Mucosa of stomach (tissue), 1 donor: ENCODE data around the gene CAMTA1.

Source experiments
- H3K27me3 ChIP-seq: one replicate; pipeline ENCODE4 v1.7.0; 2013; ENCODE audit warnings: mild to moderate bottlenecking, low read length; ENCODE audit not compliant: control insufficient read depth, insufficient read depth
- H3K36me3 ChIP-seq: one replicate; pipeline ENCODE4 v1.7.0; 2013; ENCODE audit warnings: low read length; ENCODE audit not compliant: control insufficient read depth, insufficient read depth
- H3K4me1 ChIP-seq: one replicate; pipeline ENCODE4 v1.7.0; 2013; ENCODE audit warnings: mild to moderate bottlenecking, low read length; ENCODE audit not compliant: control insufficient read depth, insufficient read depth
- H3K4me3 ChIP-seq: one replicate; pipeline ENCODE4 v1.7.0; 2013; ENCODE audit warnings: low read length
- H3K9ac ChIP-seq: one replicate; pipeline ENCODE4 v1.7.0; 2013; ENCODE audit warnings: mild to moderate bottlenecking, low read length, moderate library complexity
- H3K9me3 ChIP-seq: one replicate; pipeline ENCODE4 v1.7.0; 2013; ENCODE audit warnings: mild to moderate bottlenecking, low read length, moderate library complexity; ENCODE audit not compliant: control insufficient read depth
- donor health status: Pancreatic carcinoma.

CAMTA1 gene

DNA sequence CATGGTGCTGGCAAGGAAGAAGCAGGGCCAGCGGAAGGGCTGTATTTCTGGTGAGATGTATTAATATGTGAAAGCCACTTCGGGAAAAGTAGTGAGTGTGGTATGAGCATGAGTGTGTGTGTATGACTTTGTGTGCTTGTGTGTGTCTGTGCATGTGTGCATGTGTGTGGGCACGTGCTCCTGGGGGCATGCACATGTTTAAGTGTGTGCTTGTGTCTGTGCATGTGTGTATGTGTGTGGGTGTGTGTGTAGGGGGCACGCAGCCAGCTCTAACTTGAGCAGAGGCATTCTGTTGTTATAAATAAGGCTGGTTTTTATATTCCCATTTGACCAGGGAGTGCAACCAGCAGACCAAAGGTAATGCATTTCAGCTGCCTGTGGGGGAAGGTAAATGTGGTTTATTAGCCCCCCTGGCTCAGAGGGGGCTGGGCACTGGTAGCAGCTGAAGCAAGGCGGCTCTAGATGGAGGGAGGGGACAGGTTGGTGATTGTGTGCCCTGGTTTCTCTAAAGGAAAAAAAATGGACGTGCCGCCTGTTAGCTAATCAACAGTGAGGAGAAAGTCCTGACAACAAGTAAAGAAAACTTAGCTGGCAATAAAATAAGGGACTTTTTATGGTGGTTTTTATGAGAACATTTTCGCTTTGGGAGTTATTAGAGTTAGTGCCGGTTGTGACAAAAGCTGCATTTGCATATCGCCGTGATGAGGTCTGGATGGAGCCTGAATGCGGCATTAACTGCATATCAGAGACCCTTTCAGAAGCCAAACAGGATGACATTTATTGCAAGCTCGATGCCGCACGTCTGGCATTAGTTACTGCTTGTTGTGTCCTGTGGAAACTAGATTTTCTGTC is 180.1 kb downstream of the CAMTA1 start:
- no peak overlapping the region for H3K4me3 ChIP-seq
- peaks cover 44% of the 10 kb centered on the region for H3K27me3 ChIP-seq
- no peaks in the 10 kb centered on the region for H3K9me3 ChIP-seq
- no peak overlapping the region for H3K9ac ChIP-seq
- no peaks in the 10 kb centered on the region for H3K4me1 ChIP-seq
- no peaks in the 10 kb centered on the region for H3K36me3 ChIP-seq

GRCh38 chr1:6965935-6966241 is 180.6 kb downstream of the CAMTA1 start:
- H3K36me3 ChIP-seq: no peaks in the 10 kb centered on the region
- no peak overlapping the region for H3K9ac ChIP-seq
- H3K4me1 ChIP-seq: no peaks in the 10 kb centered on the region
- H3K4me3 ChIP-seq: no peak overlapping the region
- H3K9me3 ChIP-seq: no peaks in the 10 kb centered on the region
- H3K27me3 ChIP-seq: peaks cover 39% of the 10 kb centered on the region

GRCh38 chr1:6966326-6966725 is 181.1 kb downstream of the CAMTA1 start:
- H3K4me1 ChIP-seq: no peaks in the 10 kb centered on the region
- H3K4me3 ChIP-seq: no peak overlapping the region
- no peaks in the 10 kb centered on the region for H3K36me3 ChIP-seq
- no peaks in the 10 kb centered on the region for H3K9me3 ChIP-seq
- H3K27me3 ChIP-seq: peaks cover 36% of the 10 kb centered on the region
- no peak overlapping the region for H3K9ac ChIP-seq

GRCh38 chr1:6967431-6968111 is 182.3 kb downstream of the CAMTA1 start:
- Histone ChIP-seq H3K27me3 (peaks cover 30% of the 10 kb centered on the region), H3K9me3 (no peaks in the 10 kb centered on the region), H3K36me3 (no peaks in the 10 kb centered on the region), H3K4me1 (no peaks in the 10 kb centered on the region), H3K4me3 (no peak overlapping the region), H3K9ac (no peak overlapping the region)

- Histone ChIP-seq H3K9me3 (no peaks in the 10 kb centered on the region), H3K4me1 (no peaks in the 10 kb centered on the region), H3K9ac (no peak overlapping the region), H3K4me3 (no peak overlapping the region), H3K27me3 (peaks cover 17% of the 10 kb centered on the region), H3K36me3 (no peaks in the 10 kb centered on the region)
Observed at GRCh38 chr1:6969106-6969505, 183.9 kb downstream of the CAMTA1 start.

- no peaks in the 10 kb centered on the region for H3K4me1 ChIP-seq
Observed at GRCh38 chr1:6969762-6970161, 184.5 kb downstream of the CAMTA1 start.

GRCh38 chr1:6970221-6970620 is 185.0 kb downstream of the CAMTA1 start:
- Histone ChIP-seq H3K4me3 (no peak overlapping the region), H3K9ac (no peak overlapping the region), H3K4me1 (no peaks in the 10 kb centered on the region), H3K36me3 (no peaks in the 10 kb centered on the region), H3K9me3 (no peaks in the 10 kb centered on the region), H3K27me3 (peaks cover 9% of the 10 kb centered on the region)

More at GRCh38 chr1:6969762-6970161, 184.5 kb downstream of the CAMTA1 start:
- H3K27me3 ChIP-seq: peaks cover 12% of the 10 kb centered on the region
- H3K4me3 ChIP-seq: no peak overlapping the region
- H3K9ac ChIP-seq: no peak overlapping the region
- H3K36me3 ChIP-seq: no peaks in the 10 kb centered on the region
- H3K9me3 ChIP-seq: no peaks in the 10 kb centered on the region

- H3K36me3 ChIP-seq: no peaks in the 10 kb centered on the region
- H3K9me3 ChIP-seq: no peaks in the 10 kb centered on the region
- peaks cover 7% of the 10 kb centered on the region for H3K27me3 ChIP-seq
- H3K4me3 ChIP-seq: no peak overlapping the region
- no peaks in the 10 kb centered on the region for H3K4me1 ChIP-seq
- no peak overlapping the region for H3K9ac ChIP-seq
Observed at GRCh38 chr1:6971048-6971447, 185.8 kb downstream of the CAMTA1 start.

DNA sequence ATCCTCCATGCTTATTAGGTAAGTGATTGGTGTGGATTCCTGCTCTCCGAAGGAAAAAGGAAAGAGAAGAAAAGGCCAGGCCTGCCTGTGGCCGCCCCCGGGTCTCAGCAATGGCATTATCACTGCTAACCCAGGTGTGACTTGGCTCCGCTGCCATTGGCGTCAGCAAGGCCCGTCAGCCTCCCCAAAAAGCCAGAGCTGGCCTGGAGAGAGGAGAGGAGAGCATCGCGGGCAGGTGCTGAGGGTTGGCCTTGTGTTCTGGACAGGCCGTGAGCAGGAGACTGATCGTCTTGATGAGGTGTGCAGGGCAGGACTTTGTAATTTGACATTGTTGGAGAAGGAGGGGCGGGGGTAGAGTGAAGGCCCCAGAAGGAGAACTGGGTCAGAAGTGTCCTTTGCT is 186.4 kb downstream of the CAMTA1 start:
- no peak overlapping the region for H3K4me3 ChIP-seq
- peaks cover 7% of the 10 kb centered on the region for H3K27me3 ChIP-seq
- no peaks in the 10 kb centered on the region for H3K4me1 ChIP-seq
- H3K9ac ChIP-seq: no peak overlapping the region
- H3K9me3 ChIP-seq: no peaks in the 10 kb centered on the region
- no peaks in the 10 kb centered on the region for H3K36me3 ChIP-seq

GRCh38 chr1:6972399-6972798 is 187.1 kb downstream of the CAMTA1 start:
- Histone ChIP-seq H3K4me3 (no peak overlapping the region), H3K4me1 (no peaks in the 10 kb centered on the region), H3K36me3 (no peaks in the 10 kb centered on the region), H3K27me3 (peaks cover 3% of the 10 kb centered on the region), H3K9me3 (no peaks in the 10 kb centered on the region), H3K9ac (no peak overlapping the region)

DNA sequence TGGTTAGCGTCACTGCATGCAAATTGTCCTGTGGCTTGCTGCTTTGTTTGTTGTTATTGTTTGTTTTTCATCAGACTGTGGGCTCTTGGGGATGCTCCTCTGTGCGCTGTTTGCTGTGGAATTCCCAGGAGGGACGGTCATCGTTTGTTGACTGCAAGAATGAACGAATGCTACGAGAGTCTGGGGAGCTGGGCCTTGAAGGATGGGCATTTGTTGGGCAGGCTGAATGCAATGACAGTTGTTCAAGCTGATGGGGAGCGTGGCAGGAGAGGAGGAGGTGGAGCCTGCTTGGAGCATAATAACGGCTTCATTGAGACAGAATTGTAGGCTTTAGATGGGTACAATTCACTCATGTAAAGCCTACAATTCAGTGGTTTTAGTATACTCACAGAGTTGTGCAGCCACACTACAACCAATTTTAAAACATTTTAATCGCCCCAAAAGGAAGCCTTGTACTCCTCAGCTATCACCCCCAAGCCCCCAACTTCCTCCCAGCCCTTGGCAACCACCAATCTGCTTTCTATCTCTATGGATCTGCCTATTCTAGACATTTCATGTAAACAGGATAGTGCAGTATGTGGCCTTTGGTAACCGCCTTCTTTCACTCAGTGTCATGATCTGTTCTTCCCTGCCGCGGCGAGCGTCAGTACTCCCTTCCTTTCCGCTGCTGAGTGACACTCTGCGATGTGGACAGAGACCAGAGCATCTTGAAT is 190.2 kb downstream of the CAMTA1 start:
- no peak overlapping the region for H3K4me3 ChIP-seq
- H3K9ac ChIP-seq: no peak overlapping the region
- H3K36me3 ChIP-seq: no peaks in the 10 kb centered on the region
- H3K27me3 ChIP-seq: no peaks in the 10 kb centered on the region
- H3K4me1 ChIP-seq: no peaks in the 10 kb centered on the region
- no peaks in the 10 kb centered on the region for H3K9me3 ChIP-seq

GRCh38 chr1:6976044-6976375 is 190.8 kb downstream of the CAMTA1 start:
- Histone ChIP-seq H3K36me3 (no peaks in the 10 kb centered on the region), H3K4me3 (no peak overlapping the region), H3K4me1 (no peaks in the 10 kb centered on the region), H3K9ac (no peak overlapping the region), H3K9me3 (no peaks in the 10 kb centered on the region), H3K27me3 (no peaks in the 10 kb centered on the region)
